Measurements from ENCODE around the gene DNAJC16. TPM values are rescaled to one million over a fixed set of nuclear protein-coding genes. Genes with fewer than 3 reads are reported as not detected.
"Not testable (repeated sequence)": the region's sequence is repeated elsewhere in the genome, so short reads cannot be mapped to it uniquely, and the experiment has no call there.

The DNAJC16 gene
- total RNA-seq (10 to 100 TPM; 16.2 to 22.6 (median 18.7) TPM), polyA plus RNA-seq (5.4 TPM)
- long read RNA-seq, donor 1, full-length matches to known transcripts: 3 of 12 reads
- long read RNA-seq, donor 1, partial matches to known transcripts: 1 of 12 reads
- long read RNA-seq, donor 1, other reads (novel, unspliced or antisense): 8 of 12 reads
- long read RNA-seq, donor 2, full-length matches to known transcripts: 1 of 1 reads
- long read RNA-seq, donor 2, partial matches to known transcripts: 0 of 1 reads
- long read RNA-seq, donor 2, other reads (novel, unspliced or antisense): 0 of 1 reads
- long read RNA-seq, donor 3, full-length matches to known transcripts: 6 of 26 reads
- long read RNA-seq, donor 3, partial matches to known transcripts: 3 of 26 reads
- long read RNA-seq, donor 3, other reads (novel, unspliced or antisense): 17 of 26 reads
- long read RNA-seq, donor 4, full-length matches to known transcripts: 1 of 4 reads
- long read RNA-seq, donor 4, partial matches to known transcripts: 1 of 4 reads
- long read RNA-seq, donor 4, other reads (novel, unspliced or antisense): 2 of 4 reads

DNA sequence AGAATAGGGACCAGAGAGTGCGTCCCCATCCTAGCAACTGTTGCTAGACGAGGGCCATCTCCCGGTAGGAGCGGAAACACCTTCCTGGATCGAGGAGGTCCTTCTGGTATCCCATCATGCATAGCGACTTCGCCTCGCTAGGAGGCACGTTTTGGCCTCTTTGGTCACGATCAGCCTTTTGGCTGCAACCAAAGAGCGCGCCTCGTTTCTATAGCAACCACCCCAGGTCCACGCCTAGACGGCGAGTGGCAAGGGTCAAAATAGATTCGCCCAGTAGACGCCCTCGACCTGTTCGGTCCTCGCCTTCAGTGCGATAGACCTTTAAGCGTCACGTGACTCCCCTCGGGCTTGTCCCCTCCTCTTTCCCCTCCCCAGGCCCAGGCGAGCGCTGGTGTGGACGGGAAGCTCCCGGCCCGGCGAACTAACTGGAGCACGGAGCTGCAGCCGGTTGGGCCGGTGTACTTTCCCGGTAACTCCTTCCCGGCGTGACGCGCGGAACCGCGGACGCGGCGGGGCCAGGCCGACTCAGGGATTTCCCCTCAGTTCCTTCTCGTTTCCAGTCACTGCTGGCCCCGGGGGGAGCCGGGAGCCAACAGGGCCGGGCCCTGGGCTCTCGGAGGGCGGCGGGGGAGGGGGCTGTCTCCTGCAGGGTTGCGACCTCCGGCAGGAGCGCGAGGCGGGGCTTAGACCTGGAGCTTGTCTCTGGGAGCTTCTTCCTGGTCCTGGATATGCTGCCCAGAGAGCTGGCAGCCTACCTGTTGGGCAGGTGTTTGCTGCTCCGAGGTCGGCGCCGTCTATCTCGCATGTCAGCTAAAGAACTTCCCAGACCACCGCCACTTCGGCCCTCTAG lies at the start of gene DNAJC16:
Gene DNAJC16 (plus strand): TSS at position 359 of the 850 bp plus-strand sequence. CDS start 2,258 bp downstream, outside the sequence.
- H3K4me1 ChIP-seq (ENCODE audit: control insufficient read depth, insufficient read depth, low read length): peaks cover 6% of the 10 kb centered on the region
- H3K4me3 ChIP-seq (ENCODE audit: low read length): peak within 1 kb of the TSS; percentile 84
- DNase-seq (peak; percentile 99), ATAC-seq (peak; percentile 75 to 76)
- intact Hi-C loops (cut with DNase I): no loop called here
- H3K27ac ChIP-seq (ENCODE audit: low read length): peak within 1 kb of the TSS; percentile 98
- no peaks in the 10 kb centered on the region for H3K9me3 ChIP-seq (ENCODE audit: control insufficient read depth, low read length)
- no peaks in the 10 kb centered on the region for H3K27me3 ChIP-seq (ENCODE audit: control insufficient read depth, insufficient read depth)
- WGBS: under 1% methylated on average over 65 of the region's 65 CpGs

DNA sequence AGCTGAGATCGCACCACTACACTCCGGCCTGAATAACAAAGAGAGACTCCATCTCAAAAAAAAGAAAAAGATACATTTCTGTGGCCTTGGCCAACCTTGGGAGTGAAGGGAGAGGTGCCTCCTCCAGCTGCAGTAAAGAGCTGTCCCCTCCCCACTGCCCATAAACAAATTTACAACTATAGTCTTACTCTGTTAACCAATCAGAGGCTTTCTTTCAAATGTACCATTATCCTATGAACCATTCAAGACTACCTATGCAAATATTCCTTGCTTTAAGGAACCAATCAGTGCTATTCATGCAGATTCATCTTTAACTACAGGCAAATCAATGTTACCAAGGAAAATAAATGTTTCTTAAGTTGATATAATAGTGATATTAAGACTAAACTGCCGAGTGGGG lies 49.7 kb upstream of the DNAJC16 start:
- Histone ChIP-seq H3K9me3 (ENCODE audit: control insufficient read depth, low read length) (no peaks in the 10 kb centered on the region), H3K27ac (ENCODE audit: low read length) (no peak overlapping the region), H3K4me3 (ENCODE audit: low read length) (no peak overlapping the region), H3K4me1 (ENCODE audit: control insufficient read depth, insufficient read depth, low read length) (no peaks in the 10 kb centered on the region), H3K27me3 (ENCODE audit: control insufficient read depth, insufficient read depth) (no peaks in the 10 kb centered on the region)
- DNase-seq: no peak
- no peak for ATAC-seq
- 91% methylated on average over 3 of the region's 3 CpGs for WGBS
- intact Hi-C loops (cut with DNase I): no loop called here

DNA sequence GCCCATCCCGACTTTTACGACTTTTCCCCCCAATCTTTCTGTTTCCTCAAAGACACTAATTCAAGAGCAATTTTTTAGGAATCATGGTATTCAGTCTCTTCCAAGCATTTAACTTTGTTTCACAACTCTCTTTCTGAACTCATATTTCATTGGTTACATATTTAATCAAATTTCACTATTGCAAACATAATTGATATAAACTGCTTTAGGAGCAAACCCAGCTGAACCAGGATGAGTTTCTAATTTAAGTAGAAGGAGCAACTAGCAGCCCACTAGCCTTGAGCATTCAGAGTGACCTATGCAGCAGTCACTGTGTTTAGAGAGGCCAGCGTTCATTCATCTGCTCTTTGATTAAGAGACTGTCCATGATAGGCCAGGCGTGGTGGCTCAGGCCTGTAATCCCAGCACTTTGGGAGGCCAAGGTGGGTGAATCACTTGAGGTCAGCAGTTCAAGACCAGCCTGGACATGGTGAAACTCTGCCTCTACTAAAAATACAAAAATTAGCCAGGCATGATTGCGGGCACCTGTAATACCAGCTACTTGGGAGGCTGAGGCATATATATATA lies 48.9 kb upstream of the DNAJC16 start:
- H3K4me1 ChIP-seq (ENCODE audit: control insufficient read depth, insufficient read depth, low read length): no peaks in the 10 kb centered on the region
- ATAC-seq: no peak
- DNase-seq: no peak
- H3K9me3 ChIP-seq (ENCODE audit: control insufficient read depth, low read length): no peaks in the 10 kb centered on the region
- no peak overlapping the region for H3K4me3 ChIP-seq (ENCODE audit: low read length)
- no peaks in the 10 kb centered on the region for H3K27me3 ChIP-seq (ENCODE audit: control insufficient read depth, insufficient read depth)
- H3K27ac ChIP-seq (ENCODE audit: low read length): no peak overlapping the region
- intact Hi-C loops (cut with DNase I): no loop called here
- 90% methylated on average over 5 of the region's 5 CpGs for WGBS

DNA sequence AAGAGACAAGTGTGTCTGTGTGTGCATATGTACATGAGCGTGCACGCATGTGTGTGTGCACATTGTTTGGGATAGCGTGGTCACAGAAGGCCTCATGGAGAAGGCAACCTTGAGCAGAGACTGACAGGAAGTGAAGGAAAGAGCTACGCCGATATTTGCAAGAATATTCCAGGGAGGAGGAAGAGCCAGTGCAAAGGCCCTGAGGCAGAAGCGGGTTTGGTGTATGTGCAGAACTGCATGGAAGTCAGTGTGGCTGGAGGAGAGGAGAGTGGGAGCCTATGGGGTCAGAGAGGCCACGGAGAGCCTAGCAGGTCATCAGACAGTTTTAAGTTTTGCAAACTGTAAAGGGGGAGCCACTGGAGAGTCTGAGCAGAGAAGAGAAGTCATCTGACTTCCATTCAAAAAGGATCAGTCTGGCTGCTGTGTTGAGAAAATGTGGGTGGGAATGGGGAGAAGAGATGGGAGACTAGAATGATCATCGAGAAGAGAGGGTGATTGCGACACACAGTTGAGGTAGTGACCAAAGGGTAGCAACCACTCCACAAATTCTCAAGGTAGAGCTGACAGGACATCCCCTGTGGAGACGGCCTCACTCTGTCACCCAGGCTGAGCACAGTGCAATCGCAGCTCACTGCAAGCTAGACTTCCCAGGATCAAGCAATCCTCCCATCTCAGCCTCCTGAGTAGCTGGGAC lies 46.8 kb upstream of the DNAJC16 start:
- no peak overlapping the region for H3K27ac ChIP-seq (ENCODE audit: low read length)
- H3K27me3 ChIP-seq (ENCODE audit: control insufficient read depth, insufficient read depth): no peaks in the 10 kb centered on the region
- ATAC-seq (no peak), DNase-seq (no peak)
- no peaks in the 10 kb centered on the region for H3K9me3 ChIP-seq (ENCODE audit: control insufficient read depth, low read length)
- no peak overlapping the region for H3K4me3 ChIP-seq (ENCODE audit: low read length)
- WGBS: 94% methylated on average over 11 of the region's 11 CpGs
- intact Hi-C loops (cut with DNase I): no loop called here
- no peaks in the 10 kb centered on the region for H3K4me1 ChIP-seq (ENCODE audit: control insufficient read depth, insufficient read depth, low read length)

DNA sequence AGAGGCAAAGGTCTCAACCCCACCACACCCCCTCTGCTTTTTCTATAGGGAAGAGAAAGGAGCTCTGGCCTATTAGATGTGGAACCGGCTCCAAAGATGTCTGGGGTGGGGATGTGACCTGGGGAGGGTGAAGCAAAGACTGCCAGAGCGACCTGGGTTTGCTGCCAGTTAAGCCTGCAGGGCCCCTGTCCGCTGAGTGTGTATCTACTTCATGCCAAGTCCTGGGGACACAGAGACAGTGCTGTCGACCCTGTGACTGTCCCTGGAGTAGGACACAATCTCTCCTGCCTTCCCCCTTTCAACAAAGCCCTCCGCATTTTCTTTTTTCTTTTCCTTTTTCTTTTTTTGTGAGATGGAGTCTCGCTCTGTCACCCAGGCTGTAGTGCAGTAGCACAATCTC lies 44.2 kb upstream of the DNAJC16 start:
- DNase-seq; H3K9me3 ChIP-seq (ENCODE audit: control insufficient read depth, low read length); H3K4me1 ChIP-seq (ENCODE audit: control insufficient read depth, insufficient read depth, low read length); ATAC-seq; H3K4me3 ChIP-seq (ENCODE audit: low read length); intact Hi-C loops (cut with DNase I); H3K27ac ChIP-seq (ENCODE audit: low read length); H3K27me3 ChIP-seq (ENCODE audit: control insufficient read depth, insufficient read depth): not testable (repeated sequence)
- WGBS: 67% methylated on average over 6 of the region's 6 CpGs

DNA sequence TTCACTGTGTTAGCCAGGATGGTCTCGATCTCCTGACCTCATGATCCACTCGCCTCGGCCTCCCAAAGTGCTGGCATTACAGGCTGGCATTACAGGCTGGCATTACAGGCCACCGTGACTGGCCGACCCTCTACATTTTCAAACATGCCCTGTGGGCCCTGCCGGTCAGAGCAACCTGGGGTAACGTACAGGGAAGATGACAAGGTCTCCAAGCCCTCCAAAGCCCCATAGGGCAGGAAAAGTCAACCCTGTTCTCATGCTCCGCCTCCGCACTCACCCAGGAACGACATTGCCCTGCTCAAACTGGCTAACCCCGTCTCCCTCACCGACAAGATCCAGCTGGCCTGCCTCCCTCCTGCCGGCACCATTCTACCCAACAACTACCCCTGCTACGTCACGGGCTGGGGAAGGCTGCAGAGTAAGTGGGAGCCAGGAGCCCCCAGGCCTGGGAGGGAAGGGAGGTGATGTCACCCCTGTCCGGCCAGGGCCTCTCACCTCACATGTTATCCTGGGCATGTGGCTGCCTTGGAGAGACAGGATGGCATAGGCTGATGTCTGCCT lies 43.6 kb upstream of the DNAJC16 start:
- intact Hi-C loops (cut with DNase I): not testable (repeated sequence)
- WGBS: 85% methylated on average over 15 of the region's 16 CpGs

DNA sequence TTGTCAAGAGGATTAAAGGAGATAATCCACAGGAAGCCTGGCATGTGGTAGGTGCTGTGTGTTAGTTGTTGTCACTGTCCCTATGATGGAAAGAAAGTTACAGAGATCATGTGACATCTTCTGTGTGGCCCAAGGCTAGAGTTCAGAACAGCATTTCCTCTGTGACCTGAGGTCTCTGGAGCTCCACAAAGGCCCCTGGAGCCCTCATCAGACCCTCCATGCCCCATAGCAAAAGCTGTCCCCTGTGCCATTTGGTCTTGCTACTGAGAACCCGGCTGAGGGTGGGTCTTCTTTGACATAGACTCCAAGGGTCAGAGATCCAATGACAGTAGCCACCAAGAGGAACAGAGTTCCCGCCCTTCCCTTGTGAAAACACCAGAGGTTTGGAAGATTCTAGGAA lies 42.7 kb upstream of the DNAJC16 start:
- H3K27ac ChIP-seq (ENCODE audit: low read length): no peak overlapping the region
- no peaks in the 10 kb centered on the region for H3K27me3 ChIP-seq (ENCODE audit: control insufficient read depth, insufficient read depth)
- no peaks in the 10 kb centered on the region for H3K4me1 ChIP-seq (ENCODE audit: control insufficient read depth, insufficient read depth, low read length)
- H3K4me3 ChIP-seq (ENCODE audit: low read length): no peak overlapping the region
- ATAC-seq (no peak), DNase-seq (no peak)
- 87% methylated on average over 2 of the region's 2 CpGs for WGBS
- no peaks in the 10 kb centered on the region for H3K9me3 ChIP-seq (ENCODE audit: control insufficient read depth, low read length)
- intact Hi-C loops (cut with DNase I): no loop called here

More for the DNA sequence above, 43.6 kb upstream of the DNAJC16 start:
- H3K4me1 ChIP-seq (ENCODE audit: control insufficient read depth, insufficient read depth, low read length); H3K4me3 ChIP-seq (ENCODE audit: low read length); H3K27me3 ChIP-seq (ENCODE audit: control insufficient read depth, insufficient read depth); H3K9me3 ChIP-seq (ENCODE audit: control insufficient read depth, low read length); H3K27ac ChIP-seq (ENCODE audit: low read length); DNase-seq; ATAC-seq: not testable (repeated sequence)

DNA sequence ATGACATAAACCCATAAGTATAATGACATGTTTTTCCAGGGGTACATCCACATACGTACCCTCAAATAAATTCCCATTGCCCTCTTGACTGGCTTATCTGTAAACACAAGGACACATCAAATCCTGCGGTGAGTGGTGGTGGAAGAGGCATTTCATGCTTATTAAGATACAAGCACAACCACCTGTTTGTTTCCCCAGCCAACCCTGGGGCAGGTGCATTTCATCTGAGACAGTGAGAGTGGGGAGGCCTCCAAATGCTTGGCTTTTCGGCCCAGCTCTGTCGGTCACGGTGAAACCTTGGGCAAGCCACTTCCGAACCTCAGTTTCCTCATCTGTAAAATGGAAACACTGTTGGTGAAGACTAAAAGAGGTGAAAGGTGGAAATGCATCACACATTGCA lies 42.2 kb upstream of the DNAJC16 start:
- intact Hi-C loops (cut with DNase I): not testable (repeated sequence)

DNA sequence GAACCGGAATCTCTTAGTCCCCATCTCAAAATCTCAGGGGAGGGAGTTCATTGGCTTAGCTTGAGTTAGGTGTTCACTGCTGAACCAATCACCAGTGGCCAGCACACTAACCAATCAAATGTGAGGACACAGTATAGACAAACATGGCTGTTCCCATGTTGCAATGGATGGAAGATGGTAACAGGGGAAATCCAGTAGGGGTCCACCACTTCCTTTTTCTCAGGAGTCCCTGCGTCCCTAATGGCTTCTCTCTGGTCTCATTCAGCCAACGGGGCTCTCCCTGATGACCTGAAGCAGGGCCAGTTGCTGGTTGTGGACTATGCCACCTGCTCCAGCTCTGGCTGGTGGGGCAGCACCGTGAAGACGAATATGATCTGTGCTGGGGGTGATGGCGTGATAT lies 41.0 kb upstream of the DNAJC16 start:
- H3K27me3 ChIP-seq (ENCODE audit: control insufficient read depth, insufficient read depth): no peaks in the 10 kb centered on the region
- intact Hi-C loops (cut with DNase I): no loop called here
- H3K4me1 ChIP-seq (ENCODE audit: control insufficient read depth, insufficient read depth, low read length): no peaks in the 10 kb centered on the region
- no peaks in the 10 kb centered on the region for H3K9me3 ChIP-seq (ENCODE audit: control insufficient read depth, low read length)
- H3K27ac ChIP-seq (ENCODE audit: low read length): no peak overlapping the region
- 93% methylated on average over 6 of the region's 6 CpGs for WGBS
- no peak overlapping the region for H3K4me3 ChIP-seq (ENCODE audit: low read length)
- ATAC-seq (no peak), DNase-seq (no peak)

More for the DNA sequence above, 42.2 kb upstream of the DNAJC16 start:
- 95% methylated on average over 6 of the region's 6 CpGs for WGBS
- not testable (repeated sequence) for DNase-seq; H3K27me3 ChIP-seq (ENCODE audit: control insufficient read depth, insufficient read depth); H3K4me1 ChIP-seq (ENCODE audit: control insufficient read depth, insufficient read depth, low read length); H3K4me3 ChIP-seq (ENCODE audit: low read length); H3K9me3 ChIP-seq (ENCODE audit: control insufficient read depth, low read length); ATAC-seq; H3K27ac ChIP-seq (ENCODE audit: low read length)

DNA sequence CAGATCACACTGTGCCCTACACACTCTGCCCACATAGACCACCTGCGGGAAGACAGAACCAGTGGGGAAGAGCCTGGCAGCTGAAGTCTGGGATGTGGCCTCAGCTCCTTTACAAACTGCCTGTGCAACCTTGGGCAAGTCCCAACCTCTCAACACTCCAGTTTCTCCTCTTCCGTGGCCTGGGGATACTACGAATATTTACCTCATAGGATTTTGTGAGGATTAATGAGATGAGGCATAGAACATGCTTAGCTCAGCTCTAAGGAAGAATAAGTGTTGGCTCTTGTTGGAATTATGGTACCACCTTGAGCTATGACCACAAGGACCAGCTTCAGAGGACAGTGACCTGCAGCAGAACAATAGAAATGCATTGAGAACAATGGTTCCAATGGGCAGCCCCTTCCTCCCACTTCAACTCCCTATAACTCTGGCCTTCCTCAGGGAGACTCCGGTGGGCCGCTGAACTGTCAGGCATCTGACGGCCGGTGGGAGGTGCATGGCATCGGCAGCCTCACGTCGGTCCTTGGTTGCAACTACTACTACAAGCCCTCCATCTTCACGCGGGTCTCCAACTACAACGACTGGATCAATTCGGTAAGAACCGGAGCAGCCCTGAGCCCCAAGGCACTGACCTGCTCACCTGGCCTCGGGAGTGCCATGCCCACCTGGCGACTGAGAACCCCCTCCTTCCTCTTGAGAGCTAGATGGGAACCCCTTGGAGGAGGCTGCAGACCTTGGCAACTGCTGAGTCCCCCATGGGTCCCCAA lies 39.6 kb upstream of the DNAJC16 start:
- DNase-seq; ATAC-seq; H3K4me3 ChIP-seq (ENCODE audit: low read length); H3K27me3 ChIP-seq (ENCODE audit: control insufficient read depth, insufficient read depth); H3K27ac ChIP-seq (ENCODE audit: low read length); intact Hi-C loops (cut with DNase I); H3K9me3 ChIP-seq (ENCODE audit: control insufficient read depth, low read length); H3K4me1 ChIP-seq (ENCODE audit: control insufficient read depth, insufficient read depth, low read length): not testable (repeated sequence)
- 96% methylated on average over 17 of the region's 17 CpGs for WGBS
